ENCODE results near the gene GFRA3.

DNA sequence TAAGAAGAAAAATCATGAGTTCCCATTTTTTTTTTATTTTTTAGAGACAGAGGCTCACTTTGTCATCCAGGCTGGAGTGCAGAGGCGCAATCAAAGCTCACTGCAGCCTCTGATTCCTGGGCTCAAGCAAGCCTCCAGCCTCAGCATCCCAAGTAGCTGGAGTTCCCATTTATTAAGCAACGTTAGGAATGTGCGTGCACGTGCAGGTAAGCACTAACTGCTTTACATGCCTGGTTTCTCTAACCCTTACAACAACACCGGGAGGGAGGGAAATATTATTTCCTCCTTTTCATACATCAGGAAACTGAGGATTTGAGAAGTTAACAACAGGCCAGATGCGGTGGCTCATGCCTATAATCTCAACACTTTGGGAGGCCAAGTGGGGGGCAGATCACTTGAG lies 45.0 kb downstream of the GFRA3 start:
- TF ChIP-seq POLR2AphosphoS5 (IDR thresholded peaks at IDR 0.05; ENCODE audit: low read depth, low read length) (no peak), POLR2A (IDR thresholded peaks at IDR 0.05; ENCODE audit: low read depth, low read length) (no peak), TAF1 (IDR thresholded peaks at IDR 0.05; ENCODE audit: borderline replicate concordance, low read depth, low read length) (no peak)
